HAP-1 (cell line): ENCODE data around the gene BMPER.

Source experiments
- DNase-seq, 2 experiments: peaks; one replicate each; pipeline ENCODE4 v3.0.0-alpha.2; 2016 to 2020; ENCODE audit warnings: low spot score in 2 of 2
- H3K27me3 ChIP-seq: fragments of 250-450 bp; sonication (Bioruptor Pico); 2 replicates; pipeline ENCODE4 v1.5.1; 2020; ENCODE audit warnings: low read depth, mild to moderate bottlenecking, moderate library complexity
- H3K36me3 ChIP-seq: fragments of 250-450 bp; sonication (Bioruptor Pico); replicated peaks from 2 replicates; pipeline ENCODE4 v1.5.1; 2020; ENCODE audit warnings: mild to moderate bottlenecking
- H3K4me1 ChIP-seq: fragments of 250-450 bp; sonication (Bioruptor Pico); 2 replicates; pipeline ENCODE4 v1.5.1; 2020; ENCODE audit warnings: mild to moderate bottlenecking
- H3K4me3 ChIP-seq: fragments of 250-450 bp; sonication (Bioruptor Pico); 2 replicates; pipeline ENCODE4 v1.5.1; 2020; ENCODE audit warnings: mild to moderate bottlenecking, moderate library complexity
- H3K9me3 ChIP-seq: fragments of 250-450 bp; sonication (Bioruptor Pico); 2 replicates; pipeline ENCODE4 v1.5.1; 2020; ENCODE audit warnings: mild to moderate bottlenecking, moderate library complexity
- in situ Hi-C: fragments of 300-500 bp; cut with MboI; formaldehyde crosslinking; loops from 3 replicates; pipeline ENCODE4 v1.14.3; 2020; ENCODE audit warnings: low sequenced_read_pairs, inconsistent platforms, mixed read lengths

The BMPER gene

GRCh38 chr7:34198231-34198641 lies 292.9 kb downstream of the BMPER start:
- no peak for DNase-seq
- in situ Hi-C loops, result no loop called here
- Histone ChIP-seq H3K4me1 (no peaks in the 10 kb centered on the region), H3K4me3 (no peak overlapping the region), H3K36me3 (no peaks in the 10 kb centered on the region), H3K9me3 (no peaks in the 10 kb centered on the region), H3K27me3 (no peaks in the 10 kb centered on the region)
